CD4-positive, alpha-beta T cell treated with Interleukin-2 at 100 ng/mL for 4 hours (primary cell): ENCODE measurements around the gene ELF4.
A peak's percentile ranks its signal among the peaks of the same experiment; 100 is the strongest.

Source experiments
- DNase-seq: peaks from one replicate; pipeline ENCODE4 v3.0.0-alpha.2; 2020; ENCODE audit warnings: low spot score

The ELF4 gene

GRCh38 chrX:130114141-130114588 is 3.9 kb upstream of the ELF4 start:
- DNase-seq, result no peak

- DNase-seq, result no peak
Measured at GRCh38 chrX:130111220-130112154, 1.2 kb upstream of the ELF4 start.

- DNase-seq, result no peak
Measured at GRCh38 chrX:130109429-130110378, 593 bp downstream of the ELF4 start.

GRCh38 chrX:130108647-130109428 is 1.5 kb downstream of the ELF4 start:
- DNase-seq, result peak; percentile 37

- DNase-seq, result no peak
Measured at GRCh38 chrX:130106071-130106470, 4.2 kb downstream of the ELF4 start.

GRCh38 chrX:130105244-130105643 is 5.1 kb downstream of the ELF4 start:
- DNase-seq, result no peak

GRCh38 chrX:130103605-130104004 is 6.7 kb downstream of the ELF4 start:
- no peak for DNase-seq

GRCh38 chrX:130100180-130100579 is 10.1 kb downstream of the ELF4 start:
- no peak for DNase-seq

- no peak for DNase-seq
Measured at GRCh38 chrX:130098210-130098552, 12.1 kb downstream of the ELF4 start.

- DNase-seq, result no peak
Measured at GRCh38 chrX:130097507-130098209, 12.6 kb downstream of the ELF4 start.

GRCh38 chrX:130095249-130096030 is 14.9 kb downstream of the ELF4 start:
- no peak for DNase-seq

GRCh38 chrX:130094696-130095095 is 15.6 kb downstream of the ELF4 start:
- DNase-seq, result no peak

- no peak for DNase-seq
Measured at GRCh38 chrX:130093271-130093670, 17.0 kb downstream of the ELF4 start.

- peak; percentile 85 for DNase-seq
Measured at GRCh38 chrX:130091980-130092522, 18.2 kb downstream of the ELF4 start.

GRCh38 chrX:130090364-130090763 is 19.9 kb downstream of the ELF4 start:
- no peak for DNase-seq

- DNase-seq, result peak; percentile 73
Measured at GRCh38 chrX:130086447-130087206, 23.7 kb downstream of the ELF4 start.

- no peak for DNase-seq
Measured at GRCh38 chrX:130085551-130086446, 24.5 kb downstream of the ELF4 start.

GRCh38 chrX:130084631-130085237 is 25.6 kb downstream of the ELF4 start:
- DNase-seq, result no peak
